Skeletal muscle tissue (tissue), 4 donors: ENCODE measurements around the gene ULBP2. TPM values are rescaled to one million over a fixed set of nuclear protein-coding genes. Genes with fewer than 3 reads are reported as not detected.

Source experiments
- H3K27ac ChIP-seq: one replicate; pipeline ENCODE4 v1.7.0; 2013; ENCODE audit warnings: mild to moderate bottlenecking, low read depth, low read length, inconsistent platforms
- H3K27me3 ChIP-seq, 3 donors: one replicate each; pipeline ENCODE4 v1.7.0; 2013; ENCODE audit warnings: low read length in 3 of 3; ENCODE audit not compliant: control insufficient read depth in 3 of 3, insufficient read depth in 3 of 3
- H3K36me3 ChIP-seq, 3 donors: one replicate each; pipeline ENCODE4 v1.7.0; 2013; ENCODE audit warnings: low read length in 3 of 3; ENCODE audit not compliant: control insufficient read depth in 3 of 3, insufficient read depth in 3 of 3
- H3K4me1 ChIP-seq, 3 donors: one replicate each; pipeline ENCODE4 v1.7.0; 2013; ENCODE audit warnings: low read length in 3 of 3, mild to moderate bottlenecking in 3 of 3; ENCODE audit not compliant: control insufficient read depth in 3 of 3, insufficient read depth in 3 of 3
- H3K4me3 ChIP-seq, 3 donors: one replicate each; pipeline ENCODE4 v1.7.0; 2013; ENCODE audit warnings: low read length in 3 of 3
- H3K9ac ChIP-seq, 3 donors: one replicate each; pipeline ENCODE4 v1.7.0; 2013; ENCODE audit warnings: low read length in 3 of 3, mild to moderate bottlenecking in 3 of 3, moderate library complexity in 2 of 3, low read depth in 1 of 3
- H3K9me3 ChIP-seq, 3 donors: one replicate each; pipeline ENCODE4 v1.7.0; 2013; ENCODE audit warnings: low read length in 3 of 3; ENCODE audit not compliant: control insufficient read depth in 3 of 3
- total RNA-seq: library from RNA; depleted of rRNA; stranded (reverse); fragments of >200 nt; gene quantifications from one replicate; pipeline ENCODE4 v1.2.3, GENCODE V29; 2014
- donor health status: Osteomylitis.

ULBP2 gene
- total RNA-seq, 1 donor from 2014 or later = not detected

- Histone ChIP-seq H3K4me1 (peaks cover 26 to 43% (median 35%) of the 10 kb centered on the region in 3 donors), H3K9me3 (no peaks in the 10 kb centered on the region), H3K27ac (no peak overlapping the region), H3K4me3 (no peak overlapping the region), H3K9ac (no peak overlapping the region), H3K36me3 (no peaks in the 10 kb centered on the region), H3K27me3 (no peaks in the 10 kb centered on the region)
Observed at GRCh38 chr6:149899926-149900619, 41.7 kb upstream of the ULBP2 start.

GRCh38 chr6:149900620-149901443, 41.0 kb upstream of the ULBP2 start:
- Histone ChIP-seq H3K4me3 (no peak overlapping the region), H3K9ac (no peak overlapping the region), H3K27ac (no peak overlapping the region), H3K9me3 (no peaks in the 10 kb centered on the region), H3K27me3 (no peaks in the 10 kb centered on the region), H3K4me1 (peaks cover 19 to 42% (median 32%) of the 10 kb centered on the region in 3 donors), H3K36me3 (no peaks in the 10 kb centered on the region)

- peaks cover 11 to 38% (median 28%) of the 10 kb centered on the region in 3 donors for H3K4me1 ChIP-seq
- H3K36me3 ChIP-seq = no peaks in the 10 kb centered on the region
- no peaks in the 10 kb centered on the region for H3K27me3 ChIP-seq
- no peaks in the 10 kb centered on the region for H3K9me3 ChIP-seq
- no peak overlapping the region for H3K9ac ChIP-seq
- H3K27ac ChIP-seq = no peak overlapping the region
- no peak overlapping the region for H3K4me3 ChIP-seq
Observed at GRCh38 chr6:149901444-149902140, 40.2 kb upstream of the ULBP2 start.

GRCh38 chr6:149903938-149904611, 37.7 kb upstream of the ULBP2 start:
- Histone ChIP-seq H3K9me3 (no peaks in the 10 kb centered on the region), H3K36me3 (no peaks in the 10 kb centered on the region), H3K4me1 (peaks cover 0 to 20% (median 12%) of the 10 kb centered on the region in 3 donors), H3K9ac (no peak overlapping the region), H3K27ac (no peak overlapping the region), H3K4me3 (no peak overlapping the region), H3K27me3 (no peaks in the 10 kb centered on the region)

- H3K27me3 ChIP-seq = no peaks in the 10 kb centered on the region
- H3K4me3 ChIP-seq = no peak overlapping the region
- H3K4me1 ChIP-seq = peaks cover 0 to 20% (median 12%) of the 10 kb centered on the region in 3 donors
- H3K27ac ChIP-seq = no peak overlapping the region
- no peak overlapping the region for H3K9ac ChIP-seq
- H3K36me3 ChIP-seq = no peaks in the 10 kb centered on the region
- H3K9me3 ChIP-seq = no peaks in the 10 kb centered on the region
Observed at GRCh38 chr6:149904661-149905370, 37.0 kb upstream of the ULBP2 start.

GRCh38 chr6:149905371-149905910, 36.4 kb upstream of the ULBP2 start:
- no peak overlapping the region for H3K9ac ChIP-seq
- H3K9me3 ChIP-seq = no peaks in the 10 kb centered on the region
- no peak overlapping the region for H3K27ac ChIP-seq
- no peaks in the 10 kb centered on the region for H3K36me3 ChIP-seq
- no peaks in the 10 kb centered on the region for H3K27me3 ChIP-seq
- no peak overlapping the region for H3K4me3 ChIP-seq
- H3K4me1 ChIP-seq = peaks cover 0 to 20% (median 12%) of the 10 kb centered on the region in 3 donors

GRCh38 chr6:149905911-149906371, 35.9 kb upstream of the ULBP2 start:
- Histone ChIP-seq H3K9ac (no peak overlapping the region), H3K27ac (no peak overlapping the region), H3K27me3 (no peaks in the 10 kb centered on the region), H3K9me3 (no peaks in the 10 kb centered on the region), H3K4me3 (no peak overlapping the region), H3K4me1 (peaks cover 0 to 20% (median 12%) of the 10 kb centered on the region in 3 donors), H3K36me3 (no peaks in the 10 kb centered on the region)

GRCh38 chr6:149906405-149906804, 35.4 kb upstream of the ULBP2 start:
- no peak overlapping the region for H3K9ac ChIP-seq
- H3K9me3 ChIP-seq = no peaks in the 10 kb centered on the region
- H3K27ac ChIP-seq = no peak overlapping the region
- no peak overlapping the region for H3K4me3 ChIP-seq
- H3K36me3 ChIP-seq = no peaks in the 10 kb centered on the region
- peaks cover 0 to 1% (median 0%) of the 10 kb centered on the region in 3 donors for H3K27me3 ChIP-seq
- H3K4me1 ChIP-seq = peaks cover 0 to 20% (median 12%) of the 10 kb centered on the region in 3 donors

GRCh38 chr6:149907317-149907716, 34.5 kb upstream of the ULBP2 start:
- H3K27me3 ChIP-seq = peaks cover 0 to 2% (median 0%) of the 10 kb centered on the region in 3 donors
- no peak overlapping the region for H3K9ac ChIP-seq
- no peaks in the 10 kb centered on the region for H3K36me3 ChIP-seq
- H3K27ac ChIP-seq = no peak overlapping the region
- no peaks in the 10 kb centered on the region for H3K9me3 ChIP-seq
- H3K4me3 ChIP-seq = no peak overlapping the region
- peaks cover 0 to 20% (median 12%) of the 10 kb centered on the region in 3 donors for H3K4me1 ChIP-seq
